HEK293 (cell line): ENCODE data around the gene ABCB10.
A peak's percentile ranks its signal among the peaks of the same experiment; 100 is the strongest.

Experiments
- CTCF ChIA-PET: fragments of 350-600 bp; formaldehyde crosslinking; extraction: SDS; loops from one replicate; lab custom pipeline; 2021; ENCODE audit warnings: antibody characterized with exemption; lab: Yijun Ruan, JAX
- POLR2A ChIA-PET: fragments of 300-600 bp; formaldehyde crosslinking; extraction: SDS; loops from one replicate; lab custom pipeline; 2020; ENCODE audit warnings: antibody characterized with exemption, inconsistent platforms; lab: Yijun Ruan, JAX
- H3K27ac ChIP-seq: fragments of 200-500 bp; sonication (Bioruptor generic); 2 replicates; pipeline ENCODE4 v1.5.1; 2014; ENCODE audit warnings: low read depth, low read length, control low read depth, inconsistent platforms; ENCODE audit errors: extremely low read depth
- H3K36me3 ChIP-seq, 2 experiments: fragments of 200-500 bp in 1 of 2; sonication (Bioruptor generic) in 1 of 2; 1 replicate in 1 of 2; 2 replicates in 1 of 2; pipeline ENCODE4 v1.5.1; 2014 to 2017; ENCODE audit warnings: inconsistent platforms in 2 of 2, low read length in 2 of 2; ENCODE audit not compliant: control insufficient read depth in 2 of 2, insufficient read depth in 1 of 2
- H3K4me1 ChIP-seq: fragments of 200-500 bp; sonication (Bioruptor generic); 2 replicates; pipeline ENCODE4 v1.5.1; 2014; ENCODE audit warnings: mild to moderate bottlenecking, low read length, inconsistent platforms; ENCODE audit not compliant: control insufficient read depth, insufficient read depth
- H3K4me3 ChIP-seq: 2 replicates; pipeline ENCODE4 v1.5.1; 2011; ENCODE audit warnings: low read depth, mild to moderate bottlenecking, control low read depth, low read length, moderate library complexity
- H3K9me3 ChIP-seq: fragments of 200-500 bp; sonication (Bioruptor generic); 2 replicates; pipeline ENCODE4 v1.5.1; 2014; ENCODE audit warnings: low read depth, low read length, inconsistent platforms; ENCODE audit not compliant: control insufficient read depth, insufficient read depth
- FEZF1 ChIP-seq: fragments of 450-650 bp; formaldehyde crosslinking; IDR thresholded peaks from 2 replicates; pipeline ENCODE4 v1.5.1; 2016; ENCODE audit warnings: missing biosample characterization, missing genetic modification characterization
- GLIS1 ChIP-seq: fragments of 450-650 bp; formaldehyde crosslinking; IDR thresholded peaks from 2 replicates; pipeline ENCODE4 v1.5.1; 2016; ENCODE audit warnings: missing biosample characterization, missing genetic modification characterization
- IKZF3 ChIP-seq: fragments of 450-650 bp; IDR thresholded peaks from 2 replicates; pipeline ENCODE4 v1.5.0; 2018; ENCODE audit warnings: missing biosample characterization, mild to moderate bottlenecking, missing genetic modification characterization, moderate library complexity
- KLF7 ChIP-seq: fragments of 450-650 bp; formaldehyde crosslinking; IDR thresholded peaks from 2 replicates; pipeline ENCODE4 v1.5.1; 2016; ENCODE audit warnings: missing biosample characterization, missing genetic modification characterization, borderline replicate concordance
- MZF1 ChIP-seq: fragments of 450-650 bp; formaldehyde crosslinking; IDR thresholded peaks from 2 replicates; pipeline ENCODE4 v1.5.1; 2017; ENCODE audit warnings: missing biosample characterization, missing genetic modification characterization, borderline replicate concordance
- PBX3 ChIP-seq: sonication (generic); formaldehyde crosslinking; IDR thresholded peaks from 2 replicates; pipeline ENCODE4 v1.8.1; 2022; ENCODE audit warnings: mild to moderate bottlenecking, moderate library complexity, missing genetic modification reagents
- PRDM1 ChIP-seq: fragments of 450-650 bp; formaldehyde crosslinking; IDR thresholded peaks from 2 replicates; pipeline ENCODE4; 2016; ENCODE audit warnings: missing biosample characterization, missing genetic modification characterization
- TRIM28 ChIP-seq: IDR thresholded peaks from 2 replicates; pipeline ENCODE4 v1.6.1; 2011; ENCODE audit warnings: low read length, control low read depth, borderline replicate concordance
- YY1 ChIP-seq: fragments of 450-650 bp; formaldehyde crosslinking; IDR thresholded peaks from 2 replicates; pipeline ENCODE4 v1.5.1; 2018; ENCODE audit warnings: missing biosample characterization, missing genetic modification characterization
- ZBTB17 ChIP-seq: fragments of 450-650 bp; formaldehyde crosslinking; IDR thresholded peaks from 2 replicates; pipeline ENCODE4 v1.5.1; 2016; ENCODE audit warnings: missing biosample characterization, missing genetic modification characterization
- ZBTB20 ChIP-seq: fragments of 450-650 bp; formaldehyde crosslinking; IDR thresholded peaks from 2 replicates; pipeline ENCODE4 v1.5.1; 2016; ENCODE audit warnings: missing biosample characterization, missing genetic modification characterization
- ZBTB48 ChIP-seq: fragments of 450-650 bp; formaldehyde crosslinking; IDR thresholded peaks from 2 replicates; pipeline ENCODE4 v1.5.1; 2016; ENCODE audit warnings: missing biosample characterization, missing genetic modification characterization
- ZEB2 ChIP-seq: fragments of 450-650 bp; formaldehyde crosslinking; IDR thresholded peaks from 2 replicates; pipeline ENCODE4 v1.5.1; 2016; ENCODE audit warnings: missing biosample characterization, missing genetic modification characterization
- ZFP3 ChIP-seq: fragments of 450-650 bp; formaldehyde crosslinking; IDR thresholded peaks from 2 replicates; pipeline ENCODE4 v1.5.1; 2016; ENCODE audit warnings: low read depth, missing biosample characterization, missing genetic modification characterization
- ZFP41 ChIP-seq: fragments of 450-650 bp; formaldehyde crosslinking; IDR thresholded peaks from 2 replicates; pipeline ENCODE4 v1.5.1; 2016; ENCODE audit warnings: missing biosample characterization, missing genetic modification characterization, borderline replicate concordance
- ZNF10 ChIP-seq: fragments of 450-650 bp; formaldehyde crosslinking; IDR thresholded peaks from 2 replicates; pipeline ENCODE4 v1.5.1; 2017; ENCODE audit warnings: missing biosample characterization, missing genetic modification characterization
- ZNF184 ChIP-seq: fragments of 450-650 bp; IDR thresholded peaks from 2 replicates; pipeline ENCODE4 v1.5.1; 2018; ENCODE audit warnings: missing biosample characterization, mild to moderate bottlenecking, missing genetic modification characterization
- ZNF292 ChIP-seq: fragments of 450-650 bp; formaldehyde crosslinking; IDR thresholded peaks from 2 replicates; pipeline ENCODE4 v1.5.1; 2016; ENCODE audit warnings: low read depth, missing biosample characterization, missing genetic modification characterization, borderline replicate concordance
- ZNF324 ChIP-seq: fragments of 450-650 bp; formaldehyde crosslinking; IDR thresholded peaks from 2 replicates; pipeline ENCODE4 v1.5.1; 2016; ENCODE audit warnings: missing biosample characterization, missing genetic modification characterization
- ZNF335 ChIP-seq: fragments of 450-650 bp; formaldehyde crosslinking; conservative IDR thresholded peaks from 2 replicates; pipeline ENCODE4 v1.5.1; 2016; ENCODE audit warnings: missing biosample characterization, missing genetic modification characterization
- ZNF366 ChIP-seq: fragments of 450-650 bp; formaldehyde crosslinking; conservative IDR thresholded peaks from 2 replicates; pipeline ENCODE4 v1.5.1; 2016; ENCODE audit warnings: missing biosample characterization, missing genetic modification characterization
- ZNF501 ChIP-seq: fragments of 450-650 bp; formaldehyde crosslinking; IDR thresholded peaks from 2 replicates; pipeline ENCODE4 v1.5.1; 2016; ENCODE audit warnings: missing biosample characterization, missing genetic modification characterization
- ZNF768 ChIP-seq: fragments of 450-650 bp; formaldehyde crosslinking; IDR thresholded peaks from 2 replicates; pipeline ENCODE4 v1.5.1; 2018; ENCODE audit warnings: missing biosample characterization, mild to moderate bottlenecking, missing genetic modification characterization
- ZNF843 ChIP-seq: fragments of 450-650 bp; formaldehyde crosslinking; IDR thresholded peaks from 2 replicates; pipeline ENCODE4 v1.5.1; 2016; ENCODE audit warnings: missing biosample characterization, missing genetic modification characterization
- ZSCAN30 ChIP-seq: fragments of 450-650 bp; IDR thresholded peaks from 2 replicates; pipeline ENCODE4 v1.5.1; 2018; ENCODE audit warnings: missing biosample characterization, mild to moderate bottlenecking, missing genetic modification characterization, moderate library complexity
- TF ChIP-seq, protein P1 (sequence below): fragments of 450-650 bp; formaldehyde crosslinking; IDR thresholded peaks from 2 replicates; pipeline ENCODE4 v1.5.1; 2016; ENCODE audit warnings: missing biosample characterization, missing genetic modification characterization, borderline replicate concordance

ABCB10 gene

GRCh38 chr1:229579059-229579673, 20.7 kb upstream of the ABCB10 start (continued):
- peak; percentile 83 for TF ChIP-seq ZNF335
- TF ChIP-seq ZFP41 (tag by site-specific recombination): no peak
- TF ChIP-seq GLIS1 (tag by site-specific recombination): no peak
- peak; percentile 64 for TF ChIP-seq YY1 (tag by site-specific recombination)
- TF ChIP-seq ZBTB20 (tag by site-specific recombination): peak; percentile 54; the same call in 1 of the 2 replicates
- no peak for TF ChIP-seq ZFP3 (tag by site-specific recombination)
- TF ChIP-seq ZEB2 (tag by site-specific recombination): 0 out of 2 replicates have a peak, but pooled peaks have one; percentile 37
- TF ChIP-seq TRIM28: 0 out of 2 replicates have a peak, but pooled peaks have one; percentile 47
- TF ChIP-seq, protein P1, sequence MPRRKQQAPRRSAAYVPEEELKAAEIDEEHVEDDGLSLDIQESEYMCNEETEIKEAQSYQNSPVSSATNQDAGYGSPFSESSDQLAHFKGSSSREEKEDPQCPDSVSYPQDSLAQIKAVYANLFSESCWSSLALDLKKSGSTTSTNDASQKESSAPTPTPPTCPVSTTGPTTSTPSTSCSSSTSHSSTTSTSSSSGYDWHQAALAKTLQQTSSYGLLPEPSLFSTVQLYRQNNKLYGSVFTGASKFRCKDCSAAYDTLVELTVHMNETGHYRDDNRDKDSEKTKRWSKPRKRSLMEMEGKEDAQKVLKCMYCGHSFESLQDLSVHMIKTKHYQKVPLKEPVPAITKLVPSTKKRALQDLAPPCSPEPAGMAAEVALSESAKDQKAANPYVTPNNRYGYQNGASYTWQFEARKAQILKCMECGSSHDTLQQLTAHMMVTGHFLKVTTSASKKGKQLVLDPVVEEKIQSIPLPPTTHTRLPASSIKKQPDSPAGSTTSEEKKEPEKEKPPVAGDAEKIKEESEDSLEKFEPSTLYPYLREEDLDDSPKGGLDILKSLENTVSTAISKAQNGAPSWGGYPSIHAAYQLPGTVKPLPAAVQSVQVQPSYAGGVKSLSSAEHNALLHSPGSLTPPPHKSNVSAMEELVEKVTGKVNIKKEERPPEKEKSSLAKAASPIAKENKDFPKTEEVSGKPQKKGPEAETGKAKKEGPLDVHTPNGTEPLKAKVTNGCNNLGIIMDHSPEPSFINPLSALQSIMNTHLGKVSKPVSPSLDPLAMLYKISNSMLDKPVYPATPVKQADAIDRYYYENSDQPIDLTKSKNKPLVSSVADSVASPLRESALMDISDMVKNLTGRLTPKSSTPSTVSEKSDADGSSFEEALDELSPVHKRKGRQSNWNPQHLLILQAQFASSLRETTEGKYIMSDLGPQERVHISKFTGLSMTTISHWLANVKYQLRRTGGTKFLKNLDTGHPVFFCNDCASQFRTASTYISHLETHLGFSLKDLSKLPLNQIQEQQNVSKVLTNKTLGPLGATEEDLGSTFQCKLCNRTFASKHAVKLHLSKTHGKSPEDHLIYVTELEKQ: peak; percentile 41
- TF ChIP-seq ZNF843 (tag by site-specific recombination): 0 out of 2 replicates have a peak, but pooled peaks have one; percentile 19
- TF ChIP-seq ZBTB48 (tag by site-specific recombination): peak; percentile 71
- TF ChIP-seq KLF7 (tag by site-specific recombination): no peak
- peak; percentile 35; the same call in 1 of the 2 replicates for TF ChIP-seq IKZF3
- peak; percentile 68; the same call in 1 of the 2 replicates for TF ChIP-seq PRDM1 (tag by site-specific recombination)
- TF ChIP-seq ZNF501: peak; percentile 27; the same call in 1 of the 2 replicates
- TF ChIP-seq MZF1 (tag by site-specific recombination): peak; percentile 88; the same call in 1 of the 2 replicates
- no peak for TF ChIP-seq ZSCAN30 (tag by site-specific recombination)
- no peak for TF ChIP-seq ZNF292 (tag by site-specific recombination)
- no peak for TF ChIP-seq ZNF184 (tag by site-specific recombination)
- TF ChIP-seq, all 188 proteins: peak for 20

DNA sequence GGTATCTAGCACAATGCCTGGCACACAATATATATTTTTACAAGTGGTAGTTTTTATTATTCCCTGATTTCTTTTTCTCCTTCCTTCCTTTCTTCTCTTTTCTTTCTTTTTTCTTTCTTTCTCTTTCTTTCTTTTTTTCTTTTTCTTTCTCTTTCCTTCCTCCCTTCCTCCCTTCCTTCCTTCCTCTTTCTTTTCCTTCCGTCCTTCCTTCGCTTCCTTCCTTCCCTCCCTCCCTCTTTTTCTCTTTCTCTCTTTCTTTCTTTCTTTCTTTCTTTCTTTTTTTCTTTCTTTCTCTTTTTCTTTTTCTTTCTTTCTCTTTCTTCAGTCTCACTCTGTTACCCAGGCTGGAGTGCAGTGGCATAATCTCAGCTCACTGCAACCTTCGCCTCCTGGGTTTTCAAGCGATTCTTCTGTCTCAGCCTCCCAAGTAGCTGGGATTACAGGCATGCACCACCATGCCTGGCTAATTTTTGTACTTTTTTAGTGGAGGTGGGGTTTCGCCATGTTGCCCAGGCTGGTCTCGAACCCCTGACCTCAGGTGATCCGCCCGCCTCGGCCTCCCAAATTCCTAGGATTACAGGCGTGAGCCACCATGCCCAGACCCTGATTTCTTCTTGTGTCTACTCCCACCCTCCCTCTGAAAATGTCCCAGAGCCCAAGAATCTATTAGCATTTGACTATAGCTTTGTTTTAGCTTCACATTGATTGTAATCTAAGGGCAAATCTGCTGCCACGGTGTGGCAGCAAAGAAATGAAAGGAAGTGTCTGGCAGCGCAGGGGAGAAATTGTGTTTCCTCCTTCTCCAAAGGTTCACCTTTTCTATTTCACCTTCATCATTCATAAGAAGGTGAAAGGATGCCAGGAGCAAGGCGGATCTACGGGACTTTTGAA, 19.9 kb upstream of the ABCB10 start:
- CTCF ChIA-PET: interaction anchor here (1.2 to 2.8 kb wide), 2 partner anchors 15 to 20 kb away, joined by 5 to 15 read pairs; partner anchors contain the start of gene ABCB10

More for the DNA sequence above, 19.9 kb upstream of the ABCB10 start:
- POLR2A ChIA-PET: interaction anchor here (1.3 to 2.4 kb wide), 2 partner anchors 20 to 47 kb away, joined by 3 to 13 read pairs; partner anchors contain the start of genes ABCB10, TAF5L and URB2
- no peak overlapping the region for H3K4me3 ChIP-seq
- 0 out of 2 replicates have a peak, but pooled peaks have one; percentile 36 for TF ChIP-seq ZBTB17 (tag by site-specific recombination)
- TF ChIP-seq PRDM1 (tag by site-specific recombination): peak; percentile 67
- TF ChIP-seq ZNF366: peak; percentile 98
- 0 out of 2 replicates have a peak, but pooled peaks have one; percentile 21 for TF ChIP-seq ZNF768 (tag by site-specific recombination)
- TF ChIP-seq ZNF10: no peak
- TF ChIP-seq ZNF324 (tag by site-specific recombination): no peak
- no peak for TF ChIP-seq PBX3 (CRISPR knock-in tag)
- TF ChIP-seq FEZF1 (tag by site-specific recombination): no peak
- 0 out of 2 replicates have a peak overlapping the region, but pooled peaks have one; percentile 4 for H3K27ac ChIP-seq
- H3K9me3 ChIP-seq: no peaks in the 10 kb centered on the region
- H3K36me3 ChIP-seq: no peaks in the 10 kb centered on the region
- peaks cover 9% of the 10 kb centered on the region for H3K4me1 ChIP-seq
